ENCODE measurements around the gene SMAD6. TPM values are rescaled to one million over a fixed set of nuclear protein-coding genes. Genes with fewer than 3 reads are reported as not detected.

Gene SMAD6
- total and polyA plus RNA-seq, 2 experiments from 2014 or later, result 1.6 to 15.7 TPM

GRCh38 chr15:66703540-66703941 lies 1.5 kb downstream of the SMAD6 start:
- Mint-ChIP-seq H3K4me3 (no peak overlapping the region), H3K9me3 (no peaks in the 10 kb centered on the region), H3K27ac (no peak overlapping the region), H3K36me3 (ENCODE audit: low read depth) (peaks cover 2% of the 10 kb centered on the region; the same call in 1 of the 3 replicates), H3K27me3 (ENCODE audit: insufficient read depth, low read depth, poor library complexity) (peaks cover 44% of the 10 kb centered on the region), H3K4me1 (peaks cover 41% of the 10 kb centered on the region)
- DNase-seq (ENCODE audit: low spot score), result peak; percentile 35
- Histone ChIP-seq H3K9me2 (ENCODE audit: insufficient read depth) (no peaks in the 10 kb centered on the region), H2AFZ (no peak overlapping the region), H3K4me3 (peak overlapping the region; percentile 86), H3F3A (replicated peaks; ENCODE audit: low read depth) (peaks cover 12% of the 10 kb centered on the region), H3K4me1 (ENCODE audit: insufficient read depth) (peaks cover 31% of the 10 kb centered on the region), H3K27ac (ENCODE audit: low read depth) (no peak overlapping the region), H3K36me3 (ENCODE audit: insufficient read depth) (no peaks in the 10 kb centered on the region), H4K20me1 (replicated peaks; ENCODE audit: insufficient read depth) (peaks cover 26% of the 10 kb centered on the region), H3K79me2 (replicated peaks; ENCODE audit: insufficient read depth) (peaks cover 15% of the 10 kb centered on the region), H3K4me2 (peak overlapping the region; percentile 95), H3K27me3 (ENCODE audit: insufficient read depth) (peaks cover 48% of the 10 kb centered on the region)
- no peak for TF ChIP-seq STAT1 (IDR thresholded peaks at IDR 0.05; ENCODE audit: unreplicated experiment)
- no peak for TF ChIP-seq JUNB (IDR thresholded peaks at IDR 0.05; ENCODE audit: unreplicated experiment)
- no peak for TF ChIP-seq REST (IDR thresholded peaks at IDR 0.05; ENCODE audit: unreplicated experiment)
- TF ChIP-seq EZH2 (IDR thresholded peaks at IDR 0.05; ENCODE audit: low read depth, unreplicated experiment), result no peak
- no peak for TF ChIP-seq NANOG (IDR thresholded peaks at IDR 0.05; ENCODE audit: borderline replicate concordance)
- no peak for TF ChIP-seq ZNF114 (CRISPR knock-in tag; IDR thresholded peaks at IDR 0.05)
- TF ChIP-seq CREB1 (CRISPR knock-in tag; IDR thresholded peaks at IDR 0.05; ENCODE audit: low read depth), result no peak
- TF ChIP-seq ZNF462 (CRISPR knock-in tag; IDR thresholded peaks at IDR 0.05), result no peak
- no peak for TF ChIP-seq CTCF (conservative IDR thresholded peaks at IDR 0.05; ENCODE audit: low read depth in 2 of 2)
- TF ChIP-seq EZH2phosphoT487 (IDR thresholded peaks at IDR 0.05; ENCODE audit: unreplicated experiment), result no peak
- no peak for TF ChIP-seq POLR2AphosphoS5 (IDR thresholded peaks at IDR 0.05; ENCODE audit: low read depth)
- no peak for TF ChIP-seq ZNF331 (CRISPR knock-in tag; IDR thresholded peaks at IDR 0.05; ENCODE audit: low read depth)
- no peak for TF ChIP-seq ETS1 (IDR thresholded peaks at IDR 0.05)
- no peak for ATAC-seq
